GM12878 (cell line): ENCODE results near the gene C19orf33. TPM values are rescaled to one million over a fixed set of nuclear protein-coding genes. Genes with fewer than 3 reads are reported as not detected.
"Not testable (repeated sequence)": the region's sequence is repeated elsewhere in the genome, so short reads cannot be mapped to it uniquely, and the experiment has no call there.

Experiments
- ATAC-seq: fragments of 200-7000 bp; cut with Tn5 transposase; 3 replicates; pipeline ENCODE4 v1.9.1; 2020; ENCODE audit warnings: mild to moderate bottlenecking, moderate library complexity
- BruUV-seq: library from RNA; stranded (reverse); fragments of 400-500 nt; replicated peaks from 2 replicates; lab custom pipeline; 2021; lab: Mats Ljungman, UMichigan
- CTCF ChIA-PET: fragments of 300-600 bp; sonication (Branson Sonifier 250); formaldehyde crosslinking; extraction: SDS; loops from one replicate; lab custom pipeline; 2021; ENCODE audit warnings: inconsistent platforms; lab: Yijun Ruan, JAX
- POLR2A ChIA-PET: fragments of 350-600 bp; formaldehyde crosslinking; extraction: SDS; loops from one replicate; lab custom pipeline; 2021; ENCODE audit warnings: inconsistent platforms; lab: Charles Lee
- RAD21 ChIA-PET: fragments of 300-600 bp; sonication (Branson Sonifier 250); formaldehyde crosslinking; loops from one replicate; lab custom pipeline; 2023; ENCODE audit warnings: antibody characterized with exemption; ENCODE audit not compliant: unreplicated experiment; lab: Charles Lee
- SMC1A ChIA-PET: fragments of 300-600 bp; sonication (Branson Sonifier 250); formaldehyde crosslinking; loops from one replicate; lab custom pipeline; 2023; ENCODE audit not compliant: unreplicated experiment, uncharacterized antibody; lab: Charles Lee
- DNase-seq: peaks from one replicate; pipeline ENCODE4 v3.0.0-alpha.2; 2011; ENCODE audit warnings: low read depth, low spot score
- FAIRE-seq: peaks from 3 replicates; lab custom pipeline; 2011; peaks lifted over from hg19 to GRCh38; lab: Jason Lieb, UNC
- H2AFZ ChIP-seq: 2 replicates; pipeline ENCODE4 v1.6.0; 2011; ENCODE audit warnings: low read depth, low read length, control low read depth; ENCODE audit not compliant: control insufficient read depth
- H3K27ac ChIP-seq: 2 replicates; pipeline ENCODE4 v1.5.1; 2011; ENCODE audit warnings: control low read depth; ENCODE audit not compliant: control insufficient read depth, insufficient read depth
- H3K27me3 ChIP-seq, 2 experiments: replicated peaks in 1 of 2; 2 replicates each; pipeline versions ENCODE4 v1.6.0 to v1.6.1; 2011; ENCODE audit warnings: low read length in 1 of 2; ENCODE audit not compliant: control insufficient read depth in 2 of 2, insufficient read depth in 2 of 2
- H3K36me3 ChIP-seq, 2 experiments: 2 replicates each; pipeline ENCODE4 v1.5.1; 2011; ENCODE audit warnings: low read length in 1 of 2; ENCODE audit not compliant: control insufficient read depth in 2 of 2, insufficient read depth in 2 of 2
- H3K4me1 ChIP-seq: 2 replicates; pipeline ENCODE4 v1.6.1; 2011; ENCODE audit warnings: mild to moderate bottlenecking, low read length, moderate library complexity, mixed read lengths; ENCODE audit not compliant: control insufficient read depth, insufficient read depth
- H3K4me2 ChIP-seq: 2 replicates; pipeline ENCODE4 v1.6.0; 2011; ENCODE audit warnings: control low read depth; ENCODE audit not compliant: control insufficient read depth, insufficient read depth
- H3K4me3 ChIP-seq: fragments of 200-600 bp; sonication (generic); 2 replicates; pipeline ENCODE4 v1.5.1; 2016
- H3K79me2 ChIP-seq: 2 replicates; pipeline ENCODE4 v1.6.0; 2011; ENCODE audit warnings: low read length; ENCODE audit not compliant: control insufficient read depth, insufficient read depth
- H3K9ac ChIP-seq: 2 replicates; pipeline ENCODE4 v1.8.0; 2011; ENCODE audit warnings: low read length, control low read depth, mixed read lengths; ENCODE audit not compliant: control insufficient read depth, insufficient read depth
- H3K9me3 ChIP-seq: replicated peaks from 3 replicates; pipeline ENCODE4 v1.5.1; 2011; ENCODE audit warnings: mild to moderate bottlenecking, low read length; ENCODE audit not compliant: control insufficient read depth, insufficient read depth
- H4K20me1 ChIP-seq: 2 replicates; pipeline ENCODE4 v1.6.0; 2011; ENCODE audit not compliant: control insufficient read depth, insufficient read depth
- EGR1 ChIP-seq, 2 experiments: IDR thresholded peaks; 1 replicate in 1 of 2; 2 replicates in 1 of 2; pipeline ENCODE4 v1.6.1; 2011 to 2012; ENCODE audit warnings: low read depth in 2 of 2, low read length in 2 of 2, borderline replicate concordance in 1 of 2, mild to moderate bottlenecking in 1 of 2, moderate library complexity in 1 of 2
- IKZF1 ChIP-seq: fragments of 450-650 bp; conservative IDR thresholded peaks from 2 replicates; pipeline ENCODE4 v1.6.1; 2017; ENCODE audit warnings: antibody characterized with exemption, mild to moderate bottlenecking
- MTA2 ChIP-seq: fragments of 450-650 bp; IDR thresholded peaks from 2 replicates; pipeline ENCODE4 v1.6.1; 2016; ENCODE audit warnings: low read depth, mild to moderate bottlenecking, moderate library complexity
- MYC ChIP-seq: IDR thresholded peaks from 2 replicates; pipeline ENCODE4 v1.6.1; 2011; ENCODE audit warnings: mild to moderate bottlenecking, low read length, moderate library complexity, inconsistent platforms; ENCODE audit not compliant: insufficient read depth, insufficient replicate concordance, insufficient read length, severe bottlenecking
- NFIC ChIP-seq: IDR thresholded peaks from 2 replicates; pipeline ENCODE4 v1.6.1; 2012; ENCODE audit warnings: low read depth, mild to moderate bottlenecking, inconsistent platforms, low read length, moderate library complexity
- NFYB ChIP-seq: IDR thresholded peaks from 2 replicates; pipeline ENCODE4 v1.6.1; 2011; ENCODE audit warnings: low read depth, mild to moderate bottlenecking, low read length, improper control_type of control experiment, moderate library complexity; ENCODE audit not compliant: insufficient read depth
- NR2F1 ChIP-seq: fragments of 450-650 bp; conservative IDR thresholded peaks from 2 replicates; pipeline ENCODE4 v1.6.1; 2017; ENCODE audit warnings: mild to moderate bottlenecking
- PKNOX1 ChIP-seq: fragments of 450-650 bp; IDR thresholded peaks from 2 replicates; pipeline ENCODE4 v1.6.1; 2016; ENCODE audit warnings: mild to moderate bottlenecking
- TCF3 ChIP-seq: IDR thresholded peaks from 2 replicates; pipeline ENCODE4 v1.6.1; 2012; ENCODE audit warnings: low read depth, mild to moderate bottlenecking, low read length, borderline replicate concordance; ENCODE audit not compliant: insufficient read depth
- WRNIP1 ChIP-seq: IDR thresholded peaks from 2 replicates; pipeline ENCODE4 v1.6.1; 2011; ENCODE audit warnings: low read depth, low read length, improper control_type of control experiment, borderline replicate concordance
- ZNF384 ChIP-seq: IDR thresholded peaks from 2 replicates; pipeline ENCODE4 v1.6.1; 2012; ENCODE audit warnings: low read depth, mild to moderate bottlenecking, low read length, improper control_type of control experiment, borderline replicate concordance
- ZZZ3 ChIP-seq: IDR thresholded peaks from 2 replicates; pipeline ENCODE4 v1.6.1; 2011; ENCODE audit warnings: low read depth; ENCODE audit not compliant: control insufficient read depth, insufficient read length
- WGBS: methylation state at CpG from one replicate; pipeline ENCODE4 v1.1.6; 2016; ENCODE audit warnings: low lambda C conversion rate; ENCODE audit not compliant: insufficient replicate concordance, insufficient coverage; ENCODE audit errors: missing lambda C conversion rate; 5-methylcytosine and 5-hydroxymethylcytosine counted together
- in situ Hi-C: fragments of 300-500 bp; cut with MboI; formaldehyde crosslinking; loops from 9 replicates; pipeline ENCODE4 v1.14.3; 2018; ENCODE audit warnings: mixed read lengths
- intact Hi-C: fragments of 100-400 bp; cut with micrococcal nuclease; formaldehyde crosslinking; loops from one replicate; pipeline ENCODE4 v1.14.2; 2022; ENCODE audit not compliant: unreplicated experiment
- polyA plus RNA-seq, 11 experiments: library from polyadenylated mRNA; depleted of rRNA in 4 of 11; unstranded in 6 of 11; stranded (reverse) in 5 of 11; fragments of >200 nt; fragmentation: Nextera tagmentation in 4 of 11; fragmentation: Illumina TruSeq in 1 of 11; extraction: Ambion mirVana in 4 of 11; extraction: Trizol in 1 of 11; gene quantifications; 1 replicate in 1 of 11; 2 replicates in 10 of 11; pipeline versions ENCODE4 v1.2.1 to v1.2.3, GENCODE V29; 2011 to 2016; ENCODE audit warnings: inconsistent platforms in 2 of 11, missing spikeins in 2 of 11, low read depth in 1 of 11
- total RNA-seq, 4 experiments: library from RNA; depleted of rRNA in 3 of 4; stranded (reverse); fragments of >200 nt in 3 of 4; fragmentation: Illumina TruSeq in 1 of 4; extraction: Trizol in 1 of 4; gene quantifications; 2 replicates each; pipeline versions ENCODE4 v1.2.1 to v1.2.3, GENCODE V29; 2013 to 2021
- TF ChIP-seq, protein P1 (sequence below): fragments of 150-350 bp; IDR thresholded peaks from 2 replicates; pipeline ENCODE4 v1.6.1; 2014; ENCODE audit warnings: mild to moderate bottlenecking, low read depth, low read length

Gene C19orf33
- total and polyA plus RNA-seq, 10 of the 15 experiments (the other 5 are each of a cell fraction or from before 2014, with no cell fraction given): 0.28 to 0.45 TPM; not detected in 8

DNA sequence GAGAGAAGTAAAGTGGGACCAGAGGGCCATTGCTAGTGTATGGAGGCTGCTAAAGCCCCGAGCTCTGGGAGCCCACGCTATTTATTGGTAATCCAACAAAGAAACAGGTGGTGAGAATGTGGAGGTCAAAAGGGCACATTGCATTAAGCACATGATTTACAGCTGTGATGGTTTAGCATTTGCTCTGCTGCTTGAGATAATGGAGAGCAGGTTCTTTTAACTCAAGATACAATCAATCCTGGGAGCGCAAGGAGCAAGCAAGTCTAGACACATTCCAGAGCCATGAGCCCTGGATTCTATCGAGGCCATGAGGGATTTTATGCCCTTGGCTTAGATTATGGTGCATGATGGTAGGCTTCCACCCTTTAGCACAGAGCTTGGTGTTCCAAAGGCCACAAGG, 35.0 kb downstream of the C19orf33 start:
- in situ Hi-C loops: loop anchor here (5.0 kb wide), 1 partner anchor 33 kb away; the partner anchor contains the start of gene PSMD8
- H4K20me1 ChIP-seq, H3K4me1 ChIP-seq, H3K4me3 ChIP-seq, H2AFZ ChIP-seq, H3K27me3 ChIP-seq, FAIRE-seq, H3K4me2 ChIP-seq, intact Hi-C loops, ATAC-seq, H3K9me3 ChIP-seq, H3K9ac ChIP-seq, DNase-seq, H3K36me3 ChIP-seq, H3K27ac ChIP-seq, H3K79me2 ChIP-seq: not testable (repeated sequence)
- ChIA-PET POLR2A (interaction anchor here (0.9 kb wide), 1 partner anchor 35 kb away, joined by 3 read pairs; the partner anchor contains the start of gene PSMD8), CTCF (interaction anchor here (0.6 to 1.0 kb wide), 2 partner anchors 15 to 35 kb away, joined by 3 to 4 read pairs; partner anchors contain the start of gene PSMD8), SMC1A (interaction anchor here (1.5 kb wide), 1 partner anchor 95 kb away, joined by 3 read pairs; no protein-coding TSS in a partner anchor), RAD21 (interaction anchor here (0.8 to 2.1 kb wide), 2 partner anchors 35 to 37 kb away, joined by 4 to 8 read pairs; partner anchors contain the start of gene PSMD8)
- TSS peak; percentile 56 for BruUV-seq
- TF ChIP-seq NR2F1: 0 out of 2 replicates have a peak, but pooled peaks have one; percentile 20
- 95% methylated on average over 4 of the region's 4 CpGs for WGBS

GRCh38 chr19:38340927-38341326, 36.9 kb downstream of the C19orf33 start:
- ATAC-seq: no peak
- Histone ChIP-seq H3K79me2 (no peaks in the 10 kb centered on the region), H4K20me1 (no peaks in the 10 kb centered on the region), H3K9ac (no peak overlapping the region), H3K4me1 (peaks cover 3% of the 10 kb centered on the region; the same call in 1 of the 2 replicates), H3K36me3 (no peaks in the 10 kb centered on the region), H3K27me3 (no peaks in the 10 kb centered on the region), H3K27ac (no peak overlapping the region), H3K4me2 (no peak overlapping the region), H3K9me3 (no peaks in the 10 kb centered on the region), H3K4me3 (no peak overlapping the region), H2AFZ (no peak overlapping the region)
- in situ Hi-C loops (no loop called here), intact Hi-C loops (no loop called here)
- BruUV-seq: no TSS peak
- FAIRE-seq: no peak
- ChIA-PET RAD21 (no interaction called here), POLR2A (no interaction called here), CTCF (no interaction called here), SMC1A (no interaction called here)
- TF ChIP-seq MTA2 (no peak), ZZZ3 (no peak), NFIC (no peak), WRNIP1 (no peak), NFYB (no peak), IKZF1 (no peak), ZNF384 (no peak), PKNOX1 (no peak), MYC (no peak), EGR1 (IDR thresholded peaks at IDR 0.05; ENCODE audit: borderline replicate concordance in 1 of 2, low read depth in 2 of 2, low read length in 2 of 2) (no peak), TCF3 (no peak)
- TF ChIP-seq, protein P1, sequence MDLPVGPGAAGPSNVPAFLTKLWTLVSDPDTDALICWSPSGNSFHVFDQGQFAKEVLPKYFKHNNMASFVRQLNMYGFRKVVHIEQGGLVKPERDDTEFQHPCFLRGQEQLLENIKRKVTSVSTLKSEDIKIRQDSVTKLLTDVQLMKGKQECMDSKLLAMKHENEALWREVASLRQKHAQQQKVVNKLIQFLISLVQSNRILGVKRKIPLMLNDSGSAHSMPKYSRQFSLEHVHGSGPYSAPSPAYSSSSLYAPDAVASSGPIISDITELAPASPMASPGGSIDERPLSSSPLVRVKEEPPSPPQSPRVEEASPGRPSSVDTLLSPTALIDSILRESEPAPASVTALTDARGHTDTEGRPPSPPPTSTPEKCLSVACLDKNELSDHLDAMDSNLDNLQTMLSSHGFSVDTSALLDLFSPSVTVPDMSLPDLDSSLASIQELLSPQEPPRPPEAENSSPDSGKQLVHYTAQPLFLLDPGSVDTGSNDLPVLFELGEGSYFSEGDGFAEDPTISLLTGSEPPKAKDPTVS: no peak
- 71% methylated on average over 2 of the region's 2 CpGs for WGBS
- no peak for DNase-seq
